ENCODE data around the gene FAM184A. TPM values are rescaled to one million over a fixed set of nuclear protein-coding genes. Genes with fewer than 3 reads are reported as not detected.
A peak's percentile ranks its signal among the peaks of the same experiment; 100 is the strongest.

FAM184A gene
- total and polyA plus RNA-seq, 2 of the 13 experiments (the other 11 are each of a cell fraction or from before 2014, with no cell fraction given), result 7.0 to 18.0 TPM

GRCh38 chr6:119078376-119079282 lies at the start of gene FAM184A (continued):
- TF ChIP-seq JARID2 (CRISPR knock-in tag; IDR thresholded peaks at IDR 0.05; ENCODE audit: insufficient replicate concordance), result no peak
- TF ChIP-seq SSRP1 (CRISPR knock-in tag; IDR thresholded peaks at IDR 0.05), result no peak
- no peak for TF ChIP-seq ZNF44 (CRISPR knock-in tag; IDR thresholded peaks at IDR 0.05)
- peak; percentile 47; the same call in 1 of the 2 replicates for TF ChIP-seq GATAD1 (CRISPR knock-in tag; IDR thresholded peaks at IDR 0.05)
- no peak for TF ChIP-seq ZNF883 (CRISPR knock-in tag; IDR thresholded peaks at IDR 0.05; ENCODE audit: not compliant biosample characterization)
- peak; percentile 45; the same call in 1 of the 2 replicates for TF ChIP-seq ZBTB43 (CRISPR knock-in tag; conservative IDR thresholded peaks at IDR 0.05)
- 0 out of 2 replicates have a peak, but pooled peaks have one; percentile 79 for TF ChIP-seq ZBTB42 (CRISPR knock-in tag; IDR thresholded peaks at IDR 0.05)
- TF ChIP-seq, protein P1, sequence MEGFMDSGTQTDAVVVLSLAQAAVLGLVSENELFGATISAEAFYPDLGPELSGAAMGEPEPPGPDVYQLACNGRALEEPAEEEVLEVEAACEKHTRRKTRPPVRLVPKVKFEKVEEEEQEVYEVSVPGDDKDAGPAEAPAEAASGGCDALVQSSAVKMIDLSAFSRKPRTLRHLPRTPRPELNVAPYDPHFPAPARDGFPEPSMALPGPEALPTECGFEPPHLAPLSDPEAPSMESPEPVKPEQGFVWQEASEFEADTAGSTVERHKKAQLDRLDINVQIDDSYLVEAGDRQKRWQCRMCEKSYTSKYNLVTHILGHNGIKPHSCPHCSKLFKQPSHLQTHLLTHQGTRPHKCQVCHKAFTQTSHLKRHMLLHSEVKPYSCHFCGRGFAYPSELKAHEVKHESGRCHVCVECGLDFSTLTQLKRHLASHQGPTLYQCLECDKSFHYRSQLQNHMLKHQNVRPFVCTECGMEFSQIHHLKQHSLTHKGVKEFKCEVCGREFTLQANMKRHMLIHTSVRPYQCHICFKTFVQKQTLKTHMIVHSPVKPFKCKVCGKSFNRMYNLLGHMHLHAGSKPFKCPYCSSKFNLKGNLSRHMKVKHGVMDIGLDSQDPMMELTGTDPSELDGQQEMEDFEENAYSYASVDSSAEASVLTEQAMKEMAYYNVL (CRISPR knock-in tag; IDR thresholded peaks at IDR 0.05; ENCODE audit: borderline replicate concordance), result no peak
- TF ChIP-seq, protein P2, sequence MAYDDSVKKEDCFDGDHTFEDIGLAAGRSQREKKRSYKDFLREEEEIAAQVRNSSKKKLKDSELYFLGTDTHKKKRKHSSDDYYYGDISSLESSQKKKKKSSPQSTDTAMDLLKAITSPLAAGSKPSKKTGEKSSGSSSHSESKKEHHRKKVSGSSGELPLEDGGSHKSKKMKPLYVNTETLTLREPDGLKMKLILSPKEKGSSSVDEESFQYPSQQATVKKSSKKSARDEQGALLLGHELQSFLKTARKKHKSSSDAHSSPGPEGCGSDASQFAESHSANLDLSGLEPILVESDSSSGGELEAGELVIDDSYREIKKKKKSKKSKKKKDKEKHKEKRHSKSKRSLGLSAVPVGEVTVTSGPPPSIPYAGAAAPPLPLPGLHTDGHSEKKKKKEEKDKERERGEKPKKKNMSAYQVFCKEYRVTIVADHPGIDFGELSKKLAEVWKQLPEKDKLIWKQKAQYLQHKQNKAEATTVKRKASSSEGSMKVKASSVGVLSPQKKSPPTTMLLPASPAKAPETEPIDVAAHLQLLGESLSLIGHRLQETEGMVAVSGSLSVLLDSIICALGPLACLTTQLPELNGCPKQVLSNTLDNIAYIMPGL (CRISPR knock-in tag; IDR thresholded peaks at IDR 0.05; ENCODE audit: borderline replicate concordance in 1 of 2, low read depth in 1 of 2), result peak in 1 of 2 experiments; percentile 81; a peak in 2 of 4 replicates
- no peak; the same call in 1 of the 2 replicates for TF ChIP-seq ZNF644 (CRISPR knock-in tag; IDR thresholded peaks at IDR 0.05; ENCODE audit: low read depth)
- TF ChIP-seq POLR2AphosphoS2 (IDR thresholded peaks at IDR 0.05; ENCODE audit: low read depth, low read length), result no peak
- TF ChIP-seq ZNF891 (CRISPR knock-in tag; IDR thresholded peaks at IDR 0.05), result no peak
- no peak for TF ChIP-seq NAIF1 (CRISPR knock-in tag; IDR thresholded peaks at IDR 0.05; ENCODE audit: borderline replicate concordance)
- TF ChIP-seq, protein P3, sequence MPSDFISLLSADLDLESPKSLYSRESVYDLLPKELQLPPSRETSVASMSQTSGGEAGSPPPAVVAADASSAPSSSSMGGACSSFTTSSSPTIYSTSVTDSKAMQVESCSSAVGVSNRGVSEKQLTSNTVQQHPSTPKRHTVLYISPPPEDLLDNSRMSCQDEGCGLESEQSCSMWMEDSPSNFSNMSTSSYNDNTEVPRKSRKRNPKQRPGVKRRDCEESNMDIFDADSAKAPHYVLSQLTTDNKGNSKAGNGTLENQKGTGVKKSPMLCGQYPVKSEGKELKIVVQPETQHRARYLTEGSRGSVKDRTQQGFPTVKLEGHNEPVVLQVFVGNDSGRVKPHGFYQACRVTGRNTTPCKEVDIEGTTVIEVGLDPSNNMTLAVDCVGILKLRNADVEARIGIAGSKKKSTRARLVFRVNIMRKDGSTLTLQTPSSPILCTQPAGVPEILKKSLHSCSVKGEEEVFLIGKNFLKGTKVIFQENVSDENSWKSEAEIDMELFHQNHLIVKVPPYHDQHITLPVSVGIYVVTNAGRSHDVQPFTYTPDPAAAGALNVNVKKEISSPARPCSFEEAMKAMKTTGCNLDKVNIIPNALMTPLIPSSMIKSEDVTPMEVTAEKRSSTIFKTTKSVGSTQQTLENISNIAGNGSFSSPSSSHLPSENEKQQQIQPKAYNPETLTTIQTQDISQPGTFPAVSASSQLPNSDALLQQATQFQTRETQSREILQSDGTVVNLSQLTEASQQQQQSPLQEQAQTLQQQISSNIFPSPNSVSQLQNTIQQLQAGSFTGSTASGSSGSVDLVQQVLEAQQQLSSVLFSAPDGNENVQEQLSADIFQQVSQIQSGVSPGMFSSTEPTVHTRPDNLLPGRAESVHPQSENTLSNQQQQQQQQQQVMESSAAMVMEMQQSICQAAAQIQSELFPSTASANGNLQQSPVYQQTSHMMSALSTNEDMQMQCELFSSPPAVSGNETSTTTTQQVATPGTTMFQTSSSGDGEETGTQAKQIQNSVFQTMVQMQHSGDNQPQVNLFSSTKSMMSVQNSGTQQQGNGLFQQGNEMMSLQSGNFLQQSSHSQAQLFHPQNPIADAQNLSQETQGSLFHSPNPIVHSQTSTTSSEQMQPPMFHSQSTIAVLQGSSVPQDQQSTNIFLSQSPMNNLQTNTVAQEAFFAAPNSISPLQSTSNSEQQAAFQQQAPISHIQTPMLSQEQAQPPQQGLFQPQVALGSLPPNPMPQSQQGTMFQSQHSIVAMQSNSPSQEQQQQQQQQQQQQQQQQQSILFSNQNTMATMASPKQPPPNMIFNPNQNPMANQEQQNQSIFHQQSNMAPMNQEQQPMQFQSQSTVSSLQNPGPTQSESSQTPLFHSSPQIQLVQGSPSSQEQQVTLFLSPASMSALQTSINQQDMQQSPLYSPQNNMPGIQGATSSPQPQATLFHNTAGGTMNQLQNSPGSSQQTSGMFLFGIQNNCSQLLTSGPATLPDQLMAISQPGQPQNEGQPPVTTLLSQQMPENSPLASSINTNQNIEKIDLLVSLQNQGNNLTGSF (CRISPR knock-in tag; IDR thresholded peaks at IDR 0.05), result peak; percentile 92
